GM12878 (cell line): ENCODE results near the gene CRB2. TPM values are rescaled to one million over a fixed set of nuclear protein-coding genes. Genes with fewer than 3 reads are reported as not detected.

Experiments
- ATAC-seq: fragments of 200-7000 bp; cut with Tn5 transposase; 3 replicates; pipeline ENCODE4 v1.9.1; 2020; ENCODE audit warnings: mild to moderate bottlenecking, moderate library complexity
- BruUV-seq: library from RNA; stranded (reverse); fragments of 400-500 nt; replicated peaks from 2 replicates; lab custom pipeline; 2021; lab: Mats Ljungman, UMichigan
- CTCF ChIA-PET: fragments of 300-600 bp; sonication (Branson Sonifier 250); formaldehyde crosslinking; extraction: SDS; loops from one replicate; lab custom pipeline; 2021; ENCODE audit warnings: inconsistent platforms; lab: Yijun Ruan, JAX
- POLR2A ChIA-PET: fragments of 350-600 bp; formaldehyde crosslinking; extraction: SDS; loops from one replicate; lab custom pipeline; 2021; ENCODE audit warnings: inconsistent platforms; lab: Charles Lee
- RAD21 ChIA-PET: fragments of 300-600 bp; sonication (Branson Sonifier 250); formaldehyde crosslinking; loops from one replicate; lab custom pipeline; 2023; ENCODE audit warnings: antibody characterized with exemption; ENCODE audit not compliant: unreplicated experiment; lab: Charles Lee
- SMC1A ChIA-PET: fragments of 300-600 bp; sonication (Branson Sonifier 250); formaldehyde crosslinking; loops from one replicate; lab custom pipeline; 2023; ENCODE audit not compliant: unreplicated experiment, uncharacterized antibody; lab: Charles Lee
- DNase-seq: peaks from one replicate; pipeline ENCODE4 v3.0.0-alpha.2; 2011; ENCODE audit warnings: low read depth, low spot score
- FAIRE-seq: peaks from 3 replicates; lab custom pipeline; 2011; peaks lifted over from hg19 to GRCh38; lab: Jason Lieb, UNC
- H2AFZ ChIP-seq: 2 replicates; pipeline ENCODE4 v1.6.0; 2011; ENCODE audit warnings: low read depth, low read length, control low read depth; ENCODE audit not compliant: control insufficient read depth
- H3K27ac ChIP-seq: 2 replicates; pipeline ENCODE4 v1.5.1; 2011; ENCODE audit warnings: control low read depth; ENCODE audit not compliant: control insufficient read depth, insufficient read depth
- H3K27me3 ChIP-seq, 2 experiments: replicated peaks in 1 of 2; 2 replicates each; pipeline versions ENCODE4 v1.6.0 to v1.6.1; 2011; ENCODE audit warnings: low read length in 1 of 2; ENCODE audit not compliant: control insufficient read depth in 2 of 2, insufficient read depth in 2 of 2
- H3K36me3 ChIP-seq, 2 experiments: 2 replicates each; pipeline ENCODE4 v1.5.1; 2011; ENCODE audit warnings: low read length in 1 of 2; ENCODE audit not compliant: control insufficient read depth in 2 of 2, insufficient read depth in 2 of 2
- H3K4me1 ChIP-seq: 2 replicates; pipeline ENCODE4 v1.6.1; 2011; ENCODE audit warnings: mild to moderate bottlenecking, low read length, moderate library complexity, mixed read lengths; ENCODE audit not compliant: control insufficient read depth, insufficient read depth
- H3K4me2 ChIP-seq: 2 replicates; pipeline ENCODE4 v1.6.0; 2011; ENCODE audit warnings: control low read depth; ENCODE audit not compliant: control insufficient read depth, insufficient read depth
- H3K4me3 ChIP-seq: fragments of 200-600 bp; sonication (generic); 2 replicates; pipeline ENCODE4 v1.5.1; 2016
- H3K79me2 ChIP-seq: 2 replicates; pipeline ENCODE4 v1.6.0; 2011; ENCODE audit warnings: low read length; ENCODE audit not compliant: control insufficient read depth, insufficient read depth
- H3K9ac ChIP-seq: 2 replicates; pipeline ENCODE4 v1.8.0; 2011; ENCODE audit warnings: low read length, control low read depth, mixed read lengths; ENCODE audit not compliant: control insufficient read depth, insufficient read depth
- H3K9me3 ChIP-seq: replicated peaks from 3 replicates; pipeline ENCODE4 v1.5.1; 2011; ENCODE audit warnings: mild to moderate bottlenecking, low read length; ENCODE audit not compliant: control insufficient read depth, insufficient read depth
- H4K20me1 ChIP-seq: 2 replicates; pipeline ENCODE4 v1.6.0; 2011; ENCODE audit not compliant: control insufficient read depth, insufficient read depth
- ATF3 ChIP-seq: IDR thresholded peaks from 2 replicates; pipeline ENCODE4 v1.6.1; 2011; ENCODE audit warnings: low read depth, mild to moderate bottlenecking, low read length, moderate library complexity, borderline replicate concordance; ENCODE audit errors: extremely low read depth
- ATF7 ChIP-seq: fragments of 450-650 bp; IDR thresholded peaks from 2 replicates; pipeline ENCODE4 v1.6.1; 2016; ENCODE audit warnings: low read depth, mild to moderate bottlenecking
- CBFB ChIP-seq: IDR thresholded peaks from 2 replicates; pipeline ENCODE4 v1.6.1; 2016; ENCODE audit warnings: antibody characterized with exemption, low read depth
- CBX3 ChIP-seq: fragments of 200-600 bp; sonication (generic); IDR thresholded peaks from 2 replicates; pipeline ENCODE4 v1.6.1; 2016; ENCODE audit warnings: low read depth, borderline replicate concordance
- ETV6 ChIP-seq, 2 experiments: fragments of 450-650 bp in 1 of 2; IDR thresholded peaks in 1 of 2; conservative IDR thresholded peaks in 1 of 2; 2 replicates each; pipeline ENCODE4 v1.6.1; 2014; ENCODE audit warnings: antibody characterized with exemption in 1 of 2, borderline replicate concordance in 1 of 2, low read depth in 1 of 2, mild to moderate bottlenecking in 1 of 2, moderate library complexity in 1 of 2
- FOS ChIP-seq: IDR thresholded peaks from 3 replicates; pipeline ENCODE4 v1.6.1; 2011; ENCODE audit warnings: borderline replicate concordance; ENCODE audit not compliant: insufficient read length; ENCODE audit errors: extremely low read depth
- IRF4 ChIP-seq: IDR thresholded peaks from 2 replicates; pipeline ENCODE4 v1.6.1; 2011; ENCODE audit warnings: low read depth, low read length
- MYC ChIP-seq: IDR thresholded peaks from 2 replicates; pipeline ENCODE4 v1.6.1; 2011; ENCODE audit warnings: mild to moderate bottlenecking, low read length, moderate library complexity, inconsistent platforms; ENCODE audit not compliant: insufficient read depth, insufficient replicate concordance, insufficient read length, severe bottlenecking
- NR2C1 ChIP-seq: fragments of 450-650 bp; IDR thresholded peaks from 2 replicates; pipeline ENCODE4 v1.6.1; 2017; ENCODE audit warnings: antibody characterized with exemption, mild to moderate bottlenecking, moderate library complexity
- PML ChIP-seq: IDR thresholded peaks from 2 replicates; pipeline ENCODE4 v1.6.1; 2012; ENCODE audit warnings: low read length, inconsistent platforms
- SP1 ChIP-seq: IDR thresholded peaks from one replicate; pipeline ENCODE4 v1.6.1; 2011; ENCODE audit warnings: low read depth, low read length
- USF1 ChIP-seq: IDR thresholded peaks from 2 replicates; pipeline ENCODE4 v1.6.1; 2011; ENCODE audit warnings: borderline replicate concordance, low read depth, mild to moderate bottlenecking, moderate library complexity, mixed read lengths, low read length; ENCODE audit not compliant: insufficient read depth; ENCODE audit errors: extremely low read length
- YY1 ChIP-seq: IDR thresholded peaks from 2 replicates; pipeline ENCODE4 v1.6.1; 2011; ENCODE audit warnings: low read depth, mild to moderate bottlenecking, low read length
- ZNF24 ChIP-seq: fragments of 450-650 bp; IDR thresholded peaks from 2 replicates; pipeline ENCODE4 v1.6.1; 2017; ENCODE audit warnings: antibody characterized with exemption, mild to moderate bottlenecking
- WGBS: methylation state at CpG from one replicate; pipeline ENCODE4 v1.1.6; 2016; ENCODE audit warnings: low lambda C conversion rate; ENCODE audit not compliant: insufficient replicate concordance, insufficient coverage; ENCODE audit errors: missing lambda C conversion rate; 5-methylcytosine and 5-hydroxymethylcytosine counted together
- in situ Hi-C: fragments of 300-500 bp; cut with MboI; formaldehyde crosslinking; loops from 9 replicates; pipeline ENCODE4 v1.14.3; 2018; ENCODE audit warnings: mixed read lengths
- intact Hi-C: fragments of 100-400 bp; cut with micrococcal nuclease; formaldehyde crosslinking; loops from one replicate; pipeline ENCODE4 v1.14.2; 2022; ENCODE audit not compliant: unreplicated experiment
- polyA plus RNA-seq, 11 experiments: library from polyadenylated mRNA; depleted of rRNA in 4 of 11; unstranded in 6 of 11; stranded (reverse) in 5 of 11; fragments of >200 nt; fragmentation: Nextera tagmentation in 4 of 11; fragmentation: Illumina TruSeq in 1 of 11; extraction: Ambion mirVana in 4 of 11; extraction: Trizol in 1 of 11; gene quantifications; 1 replicate in 1 of 11; 2 replicates in 10 of 11; pipeline versions ENCODE4 v1.2.1 to v1.2.3, GENCODE V29; 2011 to 2016; ENCODE audit warnings: inconsistent platforms in 2 of 11, missing spikeins in 2 of 11, low read depth in 1 of 11
- total RNA-seq, 4 experiments: library from RNA; depleted of rRNA in 3 of 4; stranded (reverse); fragments of >200 nt in 3 of 4; fragmentation: Illumina TruSeq in 1 of 4; extraction: Trizol in 1 of 4; gene quantifications; 2 replicates each; pipeline versions ENCODE4 v1.2.1 to v1.2.3, GENCODE V29; 2013 to 2021

CRB2 gene
- total and polyA plus RNA-seq, 10 of the 15 experiments (the other 5 are each of a cell fraction or from before 2014, with no cell fraction given): 0.01 to 0.80 (median 0.23) TPM; not detected in 3

GRCh38 chr9:123326187-123326586 lies 29.8 kb upstream of the CRB2 start:
- no TSS peak for BruUV-seq
- ATAC-seq: no peak
- H3K4me1 ChIP-seq: peaks cover 47% of the 10 kb centered on the region
- H3K36me3 ChIP-seq: no peaks in the 10 kb centered on the region
- peak overlapping the region; percentile 10 for H3K4me2 ChIP-seq
- no peak for FAIRE-seq
- no peak overlapping the region for H3K9ac ChIP-seq
- intact Hi-C loops: no loop called here
- no peak overlapping the region for H3K27ac ChIP-seq
- no peak for TF ChIP-seq SP1
- no peak for TF ChIP-seq YY1
- no peak for TF ChIP-seq PML
- TF ChIP-seq ETV6 (conservative IDR thresholded peaks at IDR 0.05 in 1 of 2, IDR thresholded peaks at IDR 0.05 in 1 of 2; ENCODE audit: borderline replicate concordance in 1 of 2, low read depth in 1 of 2): no peak
- TF ChIP-seq CBX3: no peak
- no peak for TF ChIP-seq ZNF24
- peak overlapping the region; percentile 37; the same call in 1 of the 2 replicates for H2AFZ ChIP-seq
- H4K20me1 ChIP-seq: no peaks in the 10 kb centered on the region
- ChIA-PET CTCF (interaction anchor here (1.9 to 9.1 kb wide), 2 partner anchors 12 to 23 kb away, joined by 8 to 56 read pairs; no protein-coding TSS in a partner anchor), SMC1A (interaction anchor here (0.5 to 18.1 kb wide), 7 partner anchors 13 to 422 kb away, joined by 3 to 268 read pairs (median 3); no protein-coding TSS in a partner anchor), POLR2A (interaction anchor here (0.7 to 5.4 kb wide), 3 partner anchors 9 to 38 kb away, joined by 3 to 35 read pairs (median 9); no protein-coding TSS in a partner anchor), RAD21 (interaction anchor here (0.7 to 3.6 kb wide), 3 partner anchors 12 to 921 kb away, joined by 3 to 41 read pairs (median 3); no protein-coding TSS in a partner anchor)
- in situ Hi-C loops: no loop called here
- H3K79me2 ChIP-seq: no peaks in the 10 kb centered on the region
- WGBS: 98% methylated on average over 6 of the region's 6 CpGs
- no peak overlapping the region for H3K4me3 ChIP-seq
- no peaks in the 10 kb centered on the region for H3K9me3 ChIP-seq
- no peak for DNase-seq
- H3K27me3 ChIP-seq: no peaks in the 10 kb centered on the region

- H3K4me1 ChIP-seq: peaks cover 42% of the 10 kb centered on the region
- no peak overlapping the region for H3K4me3 ChIP-seq
- H3K27me3 ChIP-seq: no peaks in the 10 kb centered on the region
- 72% methylated on average over 5 of the region's 5 CpGs for WGBS
- peak overlapping the region; percentile 37 for H2AFZ ChIP-seq
- H3K9ac ChIP-seq: no peak overlapping the region
- ChIA-PET POLR2A (interaction anchor here (0.7 to 5.4 kb wide), 3 partner anchors 9 to 39 kb away, joined by 3 to 35 read pairs (median 9); no protein-coding TSS in a partner anchor), SMC1A (interaction anchor here (0.9 to 18.1 kb wide), 8 partner anchors 9 to 340 kb away, joined by 3 to 268 read pairs (median 3); no protein-coding TSS in a partner anchor), RAD21 (interaction anchor here (1.0 to 3.6 kb wide), 2 partner anchors 12 to 101 kb away, joined by 3 to 41 read pairs; no protein-coding TSS in a partner anchor), CTCF (interaction anchor here (1.9 to 9.1 kb wide), 2 partner anchors 11 to 23 kb away, joined by 8 to 56 read pairs; no protein-coding TSS in a partner anchor)
- H3K9me3 ChIP-seq: no peaks in the 10 kb centered on the region
- ATAC-seq: peak; percentile 41
- no peak for DNase-seq
- no peak for FAIRE-seq
- no peaks in the 10 kb centered on the region for H4K20me1 ChIP-seq
- intact Hi-C loops (no loop called here), in situ Hi-C loops (no loop called here)
- H3K36me3 ChIP-seq: no peaks in the 10 kb centered on the region
- H3K79me2 ChIP-seq: no peaks in the 10 kb centered on the region
- BruUV-seq: no TSS peak
- no peak overlapping the region for H3K27ac ChIP-seq
- peak overlapping the region; percentile 10; the same call in 1 of the 2 replicates for H3K4me2 ChIP-seq
- TF ChIP-seq CBFB: no peak
- peak; percentile 73; the same call in 1 of the 2 replicates for TF ChIP-seq ATF3
- 0 out of 2 replicates have a peak, but pooled peaks have one; percentile 7 for TF ChIP-seq IRF4
- 0 out of 2 replicates have a peak, but pooled peaks have one; percentile 26 for TF ChIP-seq NR2C1
- peak; percentile 85 for TF ChIP-seq USF1
- TF ChIP-seq MYC: no peak
- peak; percentile 16 for TF ChIP-seq FOS
- peak; percentile 95 for TF ChIP-seq ATF7
Observed at GRCh38 chr9:123326662-123327093, 29.3 kb upstream of the CRB2 start.
